ENCODE measurements around the gene TRAF3. TPM values are rescaled to one million over a fixed set of nuclear protein-coding genes. Genes with fewer than 3 reads are reported as not detected.

Gene TRAF3
- total RNA-seq, 6 experiments from 2014 or later, result 19.9 to 28.8 (median 22.6) TPM

GRCh38 chr14:102901633-102902032, 124.4 kb downstream of the TRAF3 start:
- H3K36me3 Mint-ChIP-seq (ENCODE audit: low read depth), result peaks cover 9% of the 10 kb centered on the region
- no peaks in the 10 kb centered on the region for H3K9me3 Mint-ChIP-seq
- DNase-seq, result no peak
- H3K27me3 Mint-ChIP-seq (ENCODE audit: insufficient read depth), result no peaks in the 10 kb centered on the region; the same call in 1 of the 2 replicates
- no peak overlapping the region for H3K27ac Mint-ChIP-seq
- H3K4me1 Mint-ChIP-seq (ENCODE audit: low read depth), result no peaks in the 10 kb centered on the region
- H3K4me3 Mint-ChIP-seq, result no peak overlapping the region
- TF ChIP-seq, protein P1, sequence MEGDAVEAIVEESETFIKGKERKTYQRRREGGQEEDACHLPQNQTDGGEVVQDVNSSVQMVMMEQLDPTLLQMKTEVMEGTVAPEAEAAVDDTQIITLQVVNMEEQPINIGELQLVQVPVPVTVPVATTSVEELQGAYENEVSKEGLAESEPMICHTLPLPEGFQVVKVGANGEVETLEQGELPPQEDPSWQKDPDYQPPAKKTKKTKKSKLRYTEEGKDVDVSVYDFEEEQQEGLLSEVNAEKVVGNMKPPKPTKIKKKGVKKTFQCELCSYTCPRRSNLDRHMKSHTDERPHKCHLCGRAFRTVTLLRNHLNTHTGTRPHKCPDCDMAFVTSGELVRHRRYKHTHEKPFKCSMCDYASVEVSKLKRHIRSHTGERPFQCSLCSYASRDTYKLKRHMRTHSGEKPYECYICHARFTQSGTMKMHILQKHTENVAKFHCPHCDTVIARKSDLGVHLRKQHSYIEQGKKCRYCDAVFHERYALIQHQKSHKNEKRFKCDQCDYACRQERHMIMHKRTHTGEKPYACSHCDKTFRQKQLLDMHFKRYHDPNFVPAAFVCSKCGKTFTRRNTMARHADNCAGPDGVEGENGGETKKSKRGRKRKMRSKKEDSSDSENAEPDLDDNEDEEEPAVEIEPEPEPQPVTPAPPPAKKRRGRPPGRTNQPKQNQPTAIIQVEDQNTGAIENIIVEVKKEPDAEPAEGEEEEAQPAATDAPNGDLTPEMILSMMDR (IDR thresholded peaks at IDR 0.05), result no peak

DNA sequence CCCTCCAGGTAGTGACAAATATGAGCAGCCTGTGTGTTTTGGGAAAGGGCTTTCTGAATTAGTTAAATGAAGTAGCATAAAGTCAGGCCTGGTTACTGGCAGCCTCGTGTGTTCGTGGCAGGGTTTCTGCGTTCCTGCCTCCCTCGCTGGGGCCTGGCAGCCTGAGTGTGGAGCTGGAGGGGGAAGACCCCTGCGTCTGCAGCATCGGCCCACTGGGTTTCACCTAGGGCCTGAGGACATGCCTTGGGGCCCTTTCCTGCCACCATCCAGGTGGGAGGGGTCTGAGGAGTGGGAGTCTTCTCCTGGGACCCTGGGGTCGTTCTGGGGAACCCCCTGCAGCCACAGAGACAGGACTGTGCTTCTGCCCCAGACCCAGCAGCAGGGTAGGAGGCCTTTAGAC, 124.8 kb downstream of the TRAF3 start:
- no peaks in the 10 kb centered on the region for H3K4me1 Mint-ChIP-seq (ENCODE audit: low read depth)
- no peak for DNase-seq
- no peaks in the 10 kb centered on the region for H3K9me3 Mint-ChIP-seq
- TF ChIP-seq, protein P1 (IDR thresholded peaks at IDR 0.05), result no peak
- H3K27ac Mint-ChIP-seq, result no peak overlapping the region
- H3K36me3 Mint-ChIP-seq (ENCODE audit: low read depth), result peaks cover 9% of the 10 kb centered on the region
- no peak overlapping the region for H3K4me3 Mint-ChIP-seq
- H3K27me3 Mint-ChIP-seq (ENCODE audit: insufficient read depth), result no peaks in the 10 kb centered on the region; the same call in 1 of the 2 replicates

GRCh38 chr14:102902523-102903247, 125.4 kb downstream of the TRAF3 start:
- Mint-ChIP-seq H3K27me3 (ENCODE audit: insufficient read depth) (no peaks in the 10 kb centered on the region; the same call in 1 of the 2 replicates), H3K4me3 (no peak overlapping the region), H3K36me3 (ENCODE audit: low read depth) (peaks cover 9% of the 10 kb centered on the region), H3K27ac (no peak overlapping the region), H3K4me1 (ENCODE audit: low read depth) (no peaks in the 10 kb centered on the region), H3K9me3 (no peaks in the 10 kb centered on the region)
- DNase-seq, result no peak
- TF ChIP-seq, protein P1 (IDR thresholded peaks at IDR 0.05), result no peak

- H3K4me3 Mint-ChIP-seq, result no peak overlapping the region
Observed at GRCh38 chr14:102903248-102903888, 126.1 kb downstream of the TRAF3 start.

GRCh38 chr14:102903889-102904512, 126.8 kb downstream of the TRAF3 start:
- H3K27me3 Mint-ChIP-seq (ENCODE audit: insufficient read depth), result no peaks in the 10 kb centered on the region; the same call in 1 of the 2 replicates
- TF ChIP-seq, protein P1 (IDR thresholded peaks at IDR 0.05), result no peak
- DNase-seq, result no peak
- no peaks in the 10 kb centered on the region for H3K4me1 Mint-ChIP-seq (ENCODE audit: low read depth)
- H3K36me3 Mint-ChIP-seq (ENCODE audit: low read depth), result no peaks in the 10 kb centered on the region; the same call in none of the 2 replicates
- no peak overlapping the region for H3K27ac Mint-ChIP-seq
- H3K9me3 Mint-ChIP-seq, result no peaks in the 10 kb centered on the region
- no peak overlapping the region for H3K4me3 Mint-ChIP-seq

More at GRCh38 chr14:102903248-102903888, 126.1 kb downstream of the TRAF3 start:
- no peak overlapping the region for H3K27ac Mint-ChIP-seq
- no peaks in the 10 kb centered on the region; the same call in 1 of the 2 replicates for H3K27me3 Mint-ChIP-seq (ENCODE audit: insufficient read depth)
- TF ChIP-seq, protein P1 (IDR thresholded peaks at IDR 0.05), result no peak
- H3K9me3 Mint-ChIP-seq, result no peaks in the 10 kb centered on the region
- H3K4me1 Mint-ChIP-seq (ENCODE audit: low read depth), result no peaks in the 10 kb centered on the region
- H3K36me3 Mint-ChIP-seq (ENCODE audit: low read depth), result peaks cover 5% of the 10 kb centered on the region
- no peak for DNase-seq
